Islet precursor cell (in vitro differentiated cells): ENCODE data around the gene SSUH2.
"Not testable (repeated sequence)": the region's sequence is repeated elsewhere in the genome, so short reads cannot be mapped to it uniquely, and the experiment has no call there.

Experiments used
- DNase-seq: peaks from one replicate; pipeline ENCODE4 v3.0.0-alpha.2; 2018

Gene SSUH2

GRCh38 chr3:8644748-8645390 lies at the start of gene SSUH2:
SSUH2 (minus strand) TSS chr3:8644798; CDS start chr3:8644758, 40 bp downstream.
- DNase-seq = no peak

GRCh38 chr3:8691295-8691694 lies 46.7 kb upstream of the SSUH2 start:
- not testable (repeated sequence) for DNase-seq

GRCh38 chr3:8684992-8685391 lies 40.4 kb upstream of the SSUH2 start:
- not testable (repeated sequence) for DNase-seq

- not testable (repeated sequence) for DNase-seq
Measured at GRCh38 chr3:8682850-8683574, 38.4 kb upstream of the SSUH2 start.

- peak; percentile 75 for DNase-seq
Measured at GRCh38 chr3:8681881-8682538, 37.4 kb upstream of the SSUH2 start.

- DNase-seq = no peak
Measured at GRCh38 chr3:8681349-8681748, 36.8 kb upstream of the SSUH2 start.

DNA sequence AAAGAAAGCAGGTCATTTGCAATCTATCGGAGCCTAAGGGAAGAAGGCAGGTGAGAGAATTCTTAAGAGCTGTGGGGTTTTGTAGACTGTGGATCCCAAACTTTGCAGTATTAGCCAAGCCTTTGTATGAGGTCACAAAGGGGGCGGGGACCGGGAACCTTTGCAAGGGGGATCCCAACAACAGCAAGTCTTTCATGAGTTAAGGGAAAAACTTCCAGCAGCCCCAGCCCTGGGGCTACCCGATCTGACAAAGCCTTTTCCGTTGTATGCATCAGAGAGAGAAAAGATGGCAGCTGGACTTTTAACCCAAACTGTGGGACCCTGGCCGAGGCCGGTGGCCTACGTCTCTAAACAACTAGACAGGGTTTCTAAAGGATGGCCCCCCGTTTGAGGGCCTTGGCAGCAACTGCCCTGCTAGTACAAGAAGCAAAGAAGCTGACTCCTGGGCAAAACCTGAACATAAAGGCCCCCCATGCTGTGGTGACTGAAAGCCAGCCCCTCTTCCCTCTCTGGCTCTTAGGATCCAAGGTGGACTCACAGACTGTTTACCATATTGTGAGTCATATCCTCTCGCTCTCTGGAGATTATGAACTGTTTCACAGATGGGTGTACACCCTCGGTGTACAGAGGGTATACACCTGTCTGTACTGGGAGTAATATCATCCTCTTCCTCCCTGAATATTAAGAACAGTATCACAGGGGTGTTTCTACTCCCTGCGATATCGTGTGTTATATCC lies 35.4 kb upstream of the SSUH2 start:
- DNase-seq = not testable (repeated sequence)

DNA sequence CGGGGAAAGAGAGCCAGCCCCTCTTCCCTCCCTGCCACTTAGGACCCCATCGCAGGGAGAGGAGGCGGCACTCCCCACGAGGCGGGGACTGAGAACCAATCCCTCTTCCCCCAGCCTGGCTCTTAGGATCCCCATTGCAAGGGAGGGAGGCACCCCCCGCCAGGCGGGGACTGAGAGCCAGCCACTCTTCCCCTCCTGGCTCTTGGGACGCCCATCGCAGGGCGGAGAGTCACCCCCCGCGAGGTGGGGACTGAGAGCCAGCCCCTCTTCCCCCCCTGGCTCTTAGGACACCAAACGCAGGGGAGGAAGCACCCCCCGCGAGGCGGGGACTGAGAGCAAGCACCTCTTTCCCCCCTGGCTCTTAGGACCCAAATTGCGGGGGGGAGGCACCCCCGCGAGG lies 34.2 kb upstream of the SSUH2 start:
- DNase-seq = no peak

DNA sequence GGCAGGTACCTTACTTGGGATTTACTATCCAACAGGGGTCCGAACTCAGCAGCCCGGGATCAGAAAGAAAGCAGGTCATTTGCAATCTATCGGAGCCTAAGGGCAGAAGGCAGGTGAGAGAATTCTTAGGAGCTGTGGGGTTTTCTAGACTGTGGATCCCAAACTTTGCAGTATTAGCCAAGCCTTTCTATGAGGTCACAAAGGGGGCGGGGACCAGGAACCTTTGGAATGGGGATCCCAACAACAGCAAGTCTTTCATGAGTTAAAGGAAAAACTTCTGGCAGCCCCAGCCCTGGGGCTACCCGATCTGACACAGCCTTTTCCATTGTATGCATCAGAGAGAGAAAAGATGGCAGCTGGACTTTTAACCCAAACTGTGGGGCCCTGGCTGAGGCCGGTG lies 32.7 kb upstream of the SSUH2 start:
- DNase-seq = not testable (repeated sequence)

DNA sequence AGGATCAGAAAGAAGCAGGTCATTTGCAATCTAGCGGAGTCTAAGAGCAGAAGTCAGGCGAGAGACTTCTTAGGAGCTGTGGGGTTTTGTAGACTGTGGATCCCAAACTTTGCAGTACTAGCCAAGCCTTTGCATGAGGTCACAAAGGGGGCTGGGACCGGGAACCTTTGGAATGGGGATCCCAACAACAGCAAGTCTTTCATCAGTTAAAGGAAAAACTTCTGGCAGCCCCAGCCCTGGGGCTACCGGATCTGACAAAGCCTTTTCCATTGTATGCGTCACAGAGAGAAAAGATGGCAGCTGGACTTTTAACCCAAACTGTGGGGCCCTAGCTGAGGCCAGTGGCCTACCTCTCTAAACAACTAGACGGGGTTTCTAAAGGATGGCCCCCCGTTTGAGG lies 31.0 kb upstream of the SSUH2 start:
- not testable (repeated sequence) for DNase-seq

DNA sequence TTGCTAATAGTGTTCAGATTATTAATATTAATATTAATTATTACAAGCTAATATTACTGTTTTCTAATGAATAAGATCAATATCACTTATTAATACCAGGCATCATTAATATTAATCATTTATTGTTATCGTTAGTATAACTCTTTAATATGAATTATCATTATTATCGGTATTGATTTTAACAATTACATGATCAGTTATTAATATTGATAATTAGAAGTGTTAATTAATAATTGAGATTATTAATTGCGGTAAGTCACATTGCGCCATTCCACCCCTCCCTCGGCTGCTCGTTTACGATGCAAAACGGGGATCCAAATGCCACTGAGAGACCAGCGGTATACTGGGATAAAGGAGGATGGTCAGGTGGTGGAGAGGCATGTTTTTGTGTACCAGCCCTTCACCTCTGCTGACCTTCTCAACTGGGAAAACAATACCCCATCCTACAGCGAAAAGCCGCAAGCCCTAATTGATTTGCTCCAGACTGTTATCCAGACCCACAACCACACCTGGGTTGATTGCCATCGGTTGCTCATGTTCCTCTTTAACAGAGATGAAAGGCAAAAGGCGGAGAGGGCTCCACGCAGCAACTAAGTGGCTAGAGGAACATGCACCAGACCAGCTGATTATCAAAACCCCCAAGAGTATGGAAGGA lies 28.6 kb upstream of the SSUH2 start:
- DNase-seq = no peak

- no peak for DNase-seq
Measured at GRCh38 chr3:8669019-8669418, 24.4 kb upstream of the SSUH2 start.

DNA sequence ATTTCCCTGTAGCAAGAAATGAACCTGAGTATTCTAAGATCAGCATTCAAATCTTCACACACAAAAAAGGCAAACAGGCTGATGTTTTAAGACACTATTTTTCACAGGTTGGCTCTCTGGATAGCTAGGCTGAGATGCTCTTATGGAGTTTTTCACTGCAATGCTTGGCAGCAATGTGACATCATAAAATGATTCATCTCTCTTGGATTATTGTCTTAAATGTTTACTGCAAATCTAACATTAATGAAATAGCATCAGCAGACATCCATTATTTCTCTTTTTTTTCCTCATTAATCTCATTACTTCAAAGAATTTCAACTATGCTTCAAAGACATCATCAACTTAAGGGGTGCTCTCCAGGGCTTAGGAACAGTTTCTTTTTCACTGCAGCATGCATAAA lies 23.6 kb upstream of the SSUH2 start:
- no peak for DNase-seq

GRCh38 chr3:8667463-8668091 lies 23.0 kb upstream of the SSUH2 start:
- DNase-seq = no peak

DNA sequence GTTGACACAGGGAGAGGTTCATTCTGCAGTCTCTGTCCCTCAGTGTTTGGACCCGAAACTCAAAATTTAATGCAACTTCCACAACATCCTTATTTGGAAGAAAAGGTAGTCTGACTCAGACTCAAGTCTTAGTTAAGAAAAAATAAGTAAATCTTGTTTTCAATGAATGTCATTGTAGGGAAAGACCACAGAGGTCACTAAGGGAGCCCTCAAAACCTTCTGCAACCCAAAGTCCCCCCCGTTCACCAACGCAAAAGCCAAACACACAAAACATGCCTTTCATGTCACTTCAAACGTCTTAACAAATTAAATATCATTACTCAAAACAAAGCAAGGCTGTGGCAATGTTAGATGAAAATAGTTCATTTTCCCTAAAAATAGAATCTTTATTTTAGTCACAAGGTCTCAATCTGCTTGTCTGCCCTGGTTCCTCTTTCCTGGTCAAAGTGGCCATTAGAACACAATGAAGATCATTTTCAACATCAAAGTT lies 20.9 kb upstream of the SSUH2 start:
- DNase-seq = no peak

- DNase-seq = peak; percentile 87
Measured at GRCh38 chr3:8663177-8664061, 18.8 kb upstream of the SSUH2 start.

GRCh38 chr3:8662594-8662993 lies 18.0 kb upstream of the SSUH2 start:
- no peak for DNase-seq

- no peak for DNase-seq
Measured at GRCh38 chr3:8660175-8661118, 15.8 kb upstream of the SSUH2 start.

GRCh38 chr3:8659242-8659641 lies 14.6 kb upstream of the SSUH2 start:
- no peak for DNase-seq
